Measurements from ENCODE around the gene ALKBH7. TPM values are rescaled to one million over a fixed set of nuclear protein-coding genes. Genes with fewer than 3 reads are reported as not detected.

ALKBH7 gene, protein sequence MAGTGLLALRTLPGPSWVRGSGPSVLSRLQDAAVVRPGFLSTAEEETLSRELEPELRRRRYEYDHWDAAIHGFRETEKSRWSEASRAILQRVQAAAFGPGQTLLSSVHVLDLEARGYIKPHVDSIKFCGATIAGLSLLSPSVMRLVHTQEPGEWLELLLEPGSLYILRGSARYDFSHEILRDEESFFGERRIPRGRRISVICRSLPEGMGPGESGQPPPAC
- 54.7 TPM for polyA plus RNA-seq (2013)

DNA sequence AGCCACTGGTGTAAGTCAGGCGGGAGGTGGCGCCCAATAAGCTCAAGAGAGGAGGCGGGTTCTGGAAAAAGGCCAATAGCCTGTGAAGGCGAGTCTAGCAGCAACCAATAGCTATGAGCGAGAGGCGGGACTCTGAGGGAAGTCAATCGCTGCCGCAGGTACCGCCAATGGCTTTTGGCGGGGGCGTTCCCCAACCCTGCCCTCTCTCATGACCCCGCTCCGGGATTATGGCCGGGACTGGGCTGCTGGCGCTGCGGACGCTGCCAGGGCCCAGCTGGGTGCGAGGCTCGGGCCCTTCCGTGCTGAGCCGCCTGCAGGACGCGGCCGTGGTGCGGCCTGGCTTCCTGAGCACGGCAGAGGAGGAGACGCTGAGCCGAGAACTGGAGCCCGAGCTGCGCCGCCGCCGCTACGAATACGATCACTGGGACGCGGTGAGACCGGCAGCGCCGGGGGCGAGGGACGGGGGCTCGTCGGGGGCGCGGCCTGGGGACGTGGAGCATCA, at the start of gene ALKBH7:
TSS of gene ALKBH7 (plus strand) at position 201 of the 502 bp plus-strand sequence. CDS start at position 228, 27 bp downstream.
- Histone ChIP-seq H3K36me3 (ENCODE audit: control insufficient read depth in 4 of 4, insufficient read depth in 4 of 4, low read length in 3 of 4) (peaks cover 8 to 27% (median 17%) of the 10 kb centered on the region in 4 experiments), H3K9me3 (ENCODE audit: control extremely low read depth in 1 of 5, control insufficient read depth in 4 of 5, insufficient read depth in 2 of 5, low read depth in 1 of 5, low read length in 4 of 5) (no peaks in the 10 kb centered on the region), H3K27ac (ENCODE audit: insufficient read depth in 1 of 2, low read depth in 1 of 2, low read length in 2 of 2, poor library complexity in 1 of 2, severe bottlenecking in 2 of 2) (peak within 1 kb of the TSS; percentile 25 to 86), H3K27me3 (replicated peaks in 2 of 5; ENCODE audit: control insufficient read depth in 4 of 5, insufficient read depth in 5 of 5, low read length in 4 of 5) (no peaks in the 10 kb centered on the region), H3K4me1 (ENCODE audit: control extremely low read depth in 1 of 4, control insufficient read depth in 4 of 4, insufficient read depth in 4 of 4, low read length in 3 of 4) (peaks cover 1 to 11% (median 10%) of the 10 kb centered on the region in 4 experiments), H3K4me3 (ENCODE audit: control insufficient read depth in 1 of 7, extremely low read depth in 1 of 7, insufficient read depth in 4 of 7, low read depth in 2 of 7, low read length in 6 of 7) (peak within 1 kb of the TSS; percentile 65 to 93 (median 84))
- POLR2A ChIA-PET = interaction anchor here (1.5 kb wide), 1 partner anchor 11 kb away, joined by 4 read pairs; the partner anchor contains the start of gene CLPP
- WGBS (ENCODE audit: insufficient coverage) = under 1% methylated on average over 47 of the region's 47 CpGs
- CTCF ChIA-PET = interaction anchor here (0.7 kb wide), 1 partner anchor 9 kb away, joined by 3 read pairs; no protein-coding TSS in a partner anchor
- peak; percentile 100 for DNase-seq

DNA sequence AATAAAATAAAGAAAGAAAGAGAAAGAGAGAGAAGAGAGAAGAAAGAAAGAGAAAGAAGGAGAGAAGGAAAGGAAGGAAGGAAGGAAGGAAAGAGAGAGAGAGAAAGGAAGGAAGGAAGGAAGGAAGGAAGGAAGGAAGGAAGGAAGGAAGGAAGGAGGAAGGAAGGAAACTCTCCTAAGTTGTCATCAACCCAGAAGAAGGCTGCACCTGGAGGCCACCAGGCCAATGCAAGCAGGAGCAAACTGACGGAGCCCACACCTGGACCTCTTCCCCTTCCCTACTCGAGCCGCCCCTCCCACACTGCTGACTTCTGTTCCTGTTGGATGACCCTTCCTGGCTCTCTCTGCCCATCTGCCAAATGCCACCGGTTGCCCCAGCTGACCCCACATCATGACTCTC, 47.8 kb upstream of the ALKBH7 start:
- Histone ChIP-seq H3K4me1 (ENCODE audit: control extremely low read depth in 1 of 4, control insufficient read depth in 4 of 4, insufficient read depth in 4 of 4, low read length in 3 of 4) (no peaks in the 10 kb centered on the region), H3K27ac (ENCODE audit: insufficient read depth in 1 of 2, low read depth in 1 of 2, low read length in 2 of 2, poor library complexity in 1 of 2, severe bottlenecking in 2 of 2) (no peak overlapping the region), H3K27me3 (replicated peaks in 2 of 5; ENCODE audit: control insufficient read depth in 4 of 5, insufficient read depth in 5 of 5, low read length in 4 of 5) (no peaks in the 10 kb centered on the region), H3K4me3 (ENCODE audit: control insufficient read depth in 1 of 7, extremely low read depth in 1 of 7, insufficient read depth in 4 of 7, low read depth in 2 of 7, low read length in 6 of 7) (no peak overlapping the region), H3K9me3 (ENCODE audit: control extremely low read depth in 1 of 5, control insufficient read depth in 4 of 5, insufficient read depth in 2 of 5, low read depth in 1 of 5, low read length in 4 of 5) (no peaks in the 10 kb centered on the region), H3K36me3 (ENCODE audit: control insufficient read depth in 4 of 4, insufficient read depth in 4 of 4, low read length in 3 of 4) (no peaks in the 10 kb centered on the region)
- DNase-seq = no peak
- CTCF ChIA-PET = no interaction called here
- POLR2A ChIA-PET = no interaction called here
- 93% methylated on average over 3 of the region's 4 CpGs for WGBS (ENCODE audit: insufficient coverage)

DNA sequence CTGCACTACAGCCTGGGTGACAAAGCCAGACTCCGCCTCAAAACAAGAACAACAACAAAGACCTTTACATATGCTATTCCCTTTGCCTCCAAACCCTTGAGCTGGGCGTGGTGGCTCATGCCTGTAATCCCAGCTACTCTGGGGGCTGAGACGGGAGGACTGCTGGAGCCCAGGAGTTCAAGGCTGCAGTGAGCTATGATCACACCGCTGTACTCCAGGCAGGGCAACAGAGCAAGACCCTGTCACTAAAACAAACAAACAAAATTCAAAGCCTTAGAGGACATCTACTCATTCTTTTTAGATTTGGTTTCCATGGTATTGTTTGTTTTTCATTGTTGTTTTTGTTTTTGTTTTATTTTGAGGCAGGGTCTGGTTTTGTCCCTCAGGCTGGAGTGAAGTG, 47.0 kb upstream of the ALKBH7 start:
- Histone ChIP-seq H3K27me3 (replicated peaks in 2 of 5; ENCODE audit: control insufficient read depth in 4 of 5, insufficient read depth in 5 of 5, low read length in 4 of 5) (peaks cover 0 to 2% (median 0%) of the 10 kb centered on the region in 5 experiments), H3K4me1 (ENCODE audit: control extremely low read depth in 1 of 4, control insufficient read depth in 4 of 4, insufficient read depth in 4 of 4, low read length in 3 of 4) (no peaks in the 10 kb centered on the region), H3K36me3 (ENCODE audit: control insufficient read depth in 4 of 4, insufficient read depth in 4 of 4, low read length in 3 of 4) (no peaks in the 10 kb centered on the region), H3K4me3 (ENCODE audit: control insufficient read depth in 1 of 7, extremely low read depth in 1 of 7, insufficient read depth in 4 of 7, low read depth in 2 of 7, low read length in 6 of 7) (no peak overlapping the region), H3K27ac (ENCODE audit: insufficient read depth in 1 of 2, low read depth in 1 of 2, low read length in 2 of 2, poor library complexity in 1 of 2, severe bottlenecking in 2 of 2) (no peak overlapping the region), H3K9me3 (ENCODE audit: control extremely low read depth in 1 of 5, control insufficient read depth in 4 of 5, insufficient read depth in 2 of 5, low read depth in 1 of 5, low read length in 4 of 5) (no peaks in the 10 kb centered on the region)
- 94% methylated on average over 2 of the region's 4 CpGs for WGBS (ENCODE audit: insufficient coverage)
- ChIA-PET CTCF (interaction anchor here (1.2 kb wide), 1 partner anchor 9 kb away, joined by 4 read pairs; no protein-coding TSS in a partner anchor), POLR2A (no interaction called here)
- no peak for DNase-seq

DNA sequence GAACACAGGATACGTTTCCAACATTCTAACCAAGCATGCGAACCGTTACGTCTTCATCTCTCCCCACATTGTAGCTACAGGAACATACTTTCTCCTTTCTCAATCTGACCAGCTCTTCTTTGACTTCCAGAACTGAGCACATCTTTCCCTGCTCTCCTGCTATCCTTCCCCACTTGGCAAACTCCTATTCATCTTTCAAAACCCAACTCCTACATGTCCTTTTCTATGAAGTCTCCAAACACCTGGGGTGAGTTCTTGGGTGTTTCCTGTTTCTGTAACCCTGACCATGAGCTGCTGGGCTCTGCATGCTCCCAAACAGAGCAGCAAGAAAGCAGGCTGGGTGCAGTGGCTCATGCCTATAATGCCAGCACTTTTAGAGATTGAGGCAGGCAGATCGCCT, 45.8 kb upstream of the ALKBH7 start:
- Histone ChIP-seq H3K4me3 (ENCODE audit: control insufficient read depth in 1 of 7, extremely low read depth in 1 of 7, insufficient read depth in 4 of 7, low read depth in 2 of 7, low read length in 6 of 7) (no peak overlapping the region), H3K9me3 (ENCODE audit: control extremely low read depth in 1 of 5, control insufficient read depth in 4 of 5, insufficient read depth in 2 of 5, low read depth in 1 of 5, low read length in 4 of 5) (no peaks in the 10 kb centered on the region), H3K4me1 (ENCODE audit: control extremely low read depth in 1 of 4, control insufficient read depth in 4 of 4, insufficient read depth in 4 of 4, low read length in 3 of 4) (no peaks in the 10 kb centered on the region), H3K27ac (ENCODE audit: insufficient read depth in 1 of 2, low read depth in 1 of 2, low read length in 2 of 2, poor library complexity in 1 of 2, severe bottlenecking in 2 of 2) (no peak overlapping the region), H3K27me3 (replicated peaks in 2 of 5; ENCODE audit: control insufficient read depth in 4 of 5, insufficient read depth in 5 of 5, low read length in 4 of 5) (peaks cover 0 to 4% (median 0%) of the 10 kb centered on the region in 5 experiments), H3K36me3 (ENCODE audit: control insufficient read depth in 4 of 4, insufficient read depth in 4 of 4, low read length in 3 of 4) (no peaks in the 10 kb centered on the region)
- no peak for DNase-seq
- 94% methylated on average over 5 of the region's 5 CpGs for WGBS (ENCODE audit: insufficient coverage)
- CTCF ChIA-PET = interaction anchor here (1.2 kb wide), 2 partner anchors 10 to 108 kb away, joined by 3 to 4 read pairs; no protein-coding TSS in a partner anchor
- POLR2A ChIA-PET = no interaction called here

DNA sequence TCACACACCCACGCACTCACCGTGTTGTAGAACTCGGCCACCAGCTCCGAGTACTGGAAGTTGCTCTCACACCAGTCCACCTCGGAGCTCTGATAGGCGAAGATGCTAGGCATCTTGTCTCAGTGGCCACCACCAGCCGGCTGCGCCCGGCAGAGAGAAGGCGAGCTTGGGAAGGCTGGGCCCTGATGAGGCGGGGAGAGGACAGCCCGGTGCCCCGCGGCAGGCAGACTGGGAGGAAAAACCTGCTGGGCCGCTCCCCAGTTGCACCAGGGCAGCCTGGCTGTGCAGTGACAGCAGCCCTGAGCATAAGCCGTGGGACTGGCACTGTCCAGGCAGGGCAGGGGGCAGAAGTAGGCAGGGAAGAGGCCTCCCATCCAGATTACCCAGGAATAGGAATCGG, 39.2 kb upstream of the ALKBH7 start, which contains the start of gene ACER1:
TSS of gene ACER1 (minus strand) at position 174 of the 400 bp plus-strand sequence. CDS start at position 113, 61 bp downstream.
- POLR2A ChIA-PET = no interaction called here
- no peak for DNase-seq
- Histone ChIP-seq H3K4me3 (ENCODE audit: control insufficient read depth in 1 of 7, extremely low read depth in 1 of 7, insufficient read depth in 4 of 7, low read depth in 2 of 7, low read length in 6 of 7) (no peak within 1 kb of the TSS), H3K27ac (ENCODE audit: insufficient read depth in 1 of 2, low read depth in 1 of 2, low read length in 2 of 2, poor library complexity in 1 of 2, severe bottlenecking in 2 of 2) (no peak within 1 kb of the TSS), H3K4me1 (ENCODE audit: control extremely low read depth in 1 of 4, control insufficient read depth in 4 of 4, insufficient read depth in 4 of 4, low read length in 3 of 4) (no peaks in the 10 kb centered on the region), H3K27me3 (replicated peaks in 2 of 5; ENCODE audit: control insufficient read depth in 4 of 5, insufficient read depth in 5 of 5, low read length in 4 of 5) (peaks cover 0 to 4% (median 0%) of the 10 kb centered on the region in 5 experiments), H3K9me3 (ENCODE audit: control extremely low read depth in 1 of 5, control insufficient read depth in 4 of 5, insufficient read depth in 2 of 5, low read depth in 1 of 5, low read length in 4 of 5) (no peaks in the 10 kb centered on the region), H3K36me3 (ENCODE audit: control insufficient read depth in 4 of 4, insufficient read depth in 4 of 4, low read length in 3 of 4) (no peaks in the 10 kb centered on the region)
- CTCF ChIA-PET = no interaction called here
- 91% methylated on average over 12 of the region's 17 CpGs for WGBS (ENCODE audit: insufficient coverage)

DNA sequence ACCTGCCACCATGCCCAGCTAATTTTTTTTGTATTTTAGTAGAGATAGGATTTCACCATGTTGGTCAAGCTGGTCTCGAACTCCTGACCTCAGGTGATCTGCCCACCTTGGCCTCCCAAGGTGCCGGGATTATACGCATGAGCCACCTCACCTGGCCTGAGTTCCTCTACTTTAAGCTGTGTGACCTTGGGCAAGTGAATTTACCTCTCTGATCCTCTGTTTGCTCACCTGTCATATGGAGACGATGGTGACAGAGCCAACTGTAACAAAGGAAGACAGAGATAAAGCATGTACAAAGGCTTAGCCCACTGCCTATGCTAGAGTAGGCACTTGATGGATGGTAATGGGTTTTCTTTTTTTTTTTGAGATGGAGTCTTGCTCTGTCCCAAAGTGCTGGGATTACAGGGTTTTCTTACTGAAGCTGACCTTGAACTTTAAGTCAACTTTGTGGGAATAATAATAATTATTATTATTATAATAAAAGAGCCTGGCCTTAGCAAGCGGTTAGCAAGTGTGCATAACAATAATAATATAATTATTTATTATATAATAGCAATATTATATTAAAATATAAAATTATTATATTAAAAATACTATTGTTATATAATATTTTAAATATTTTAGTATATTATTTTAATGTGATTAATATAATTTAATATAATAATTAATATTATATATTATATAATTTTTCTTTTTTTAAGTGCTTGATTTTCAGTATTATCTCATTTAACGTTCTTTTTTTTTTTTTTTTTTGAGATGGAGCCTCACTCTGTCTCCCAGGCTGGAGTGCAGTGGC, 37.9 kb upstream of the ALKBH7 start:
- Histone ChIP-seq H3K27ac (ENCODE audit: insufficient read depth in 1 of 2, low read depth in 1 of 2, low read length in 2 of 2, poor library complexity in 1 of 2, severe bottlenecking in 2 of 2) (no peak overlapping the region), H3K4me1 (ENCODE audit: control extremely low read depth in 1 of 4, control insufficient read depth in 4 of 4, insufficient read depth in 4 of 4, low read length in 3 of 4) (no peaks in the 10 kb centered on the region), H3K4me3 (ENCODE audit: control insufficient read depth in 1 of 7, extremely low read depth in 1 of 7, insufficient read depth in 4 of 7, low read depth in 2 of 7, low read length in 6 of 7) (no peak overlapping the region), H3K27me3 (replicated peaks in 2 of 5; ENCODE audit: control insufficient read depth in 4 of 5, insufficient read depth in 5 of 5, low read length in 4 of 5) (peaks cover 0 to 4% (median 0%) of the 10 kb centered on the region in 5 experiments), H3K9me3 (ENCODE audit: control extremely low read depth in 1 of 5, control insufficient read depth in 4 of 5, insufficient read depth in 2 of 5, low read depth in 1 of 5, low read length in 4 of 5) (no peaks in the 10 kb centered on the region), H3K36me3 (ENCODE audit: control insufficient read depth in 4 of 4, insufficient read depth in 4 of 4, low read length in 3 of 4) (no peaks in the 10 kb centered on the region)
- CTCF ChIA-PET = no interaction called here
- no peak for DNase-seq
- POLR2A ChIA-PET = no interaction called here
- 97% methylated on average over 4 of the region's 6 CpGs for WGBS (ENCODE audit: insufficient coverage)

Measured in common myeloid progenitor, CD34-positive (primary cell).